Inflammatory macrophage treated with lipopolysaccharide for 1 hour (primary cell): ENCODE results near the gene NDUFS7.
"Not testable (repeated sequence)": the region's sequence is repeated elsewhere in the genome, so short reads cannot be mapped to it uniquely, and the experiment has no call there.

Experiments
- DNase-seq, 2 donors: peaks; one replicate each; pipeline ENCODE4 v3.0.0-alpha.2; 2020 to 2022

The NDUFS7 gene

GRCh38 chr19:1418951-1419738 is 35.4 kb downstream of the NDUFS7 start:
- DNase-seq, result no peak

GRCh38 chr19:1420085-1420484 is 36.4 kb downstream of the NDUFS7 start:
- not testable (repeated sequence) for DNase-seq

GRCh38 chr19:1420590-1420989 is 36.9 kb downstream of the NDUFS7 start:
- DNase-seq, result no peak

- no peak for DNase-seq
Observed at GRCh38 chr19:1421218-1421957, 37.7 kb downstream of the NDUFS7 start.

- no peak for DNase-seq
Observed at GRCh38 chr19:1421958-1422305, 38.2 kb downstream of the NDUFS7 start.

- DNase-seq, result no peak
Observed at GRCh38 chr19:1422360-1422759, 38.7 kb downstream of the NDUFS7 start.

GRCh38 chr19:1422943-1423342 is 39.2 kb downstream of the NDUFS7 start:
- no peak for DNase-seq

- no peak for DNase-seq
Observed at GRCh38 chr19:1423436-1424191, 39.9 kb downstream of the NDUFS7 start.

- DNase-seq, result no peak
Observed at GRCh38 chr19:1424192-1424955, 40.7 kb downstream of the NDUFS7 start.

- no peak for DNase-seq
Observed at GRCh38 chr19:1425102-1425837, 41.6 kb downstream of the NDUFS7 start.

GRCh38 chr19:1425902-1426301 is 42.2 kb downstream of the NDUFS7 start:
- DNase-seq, result no peak

GRCh38 chr19:1426736-1427135 is 43.0 kb downstream of the NDUFS7 start:
- no peak for DNase-seq

- no peak for DNase-seq
Observed at GRCh38 chr19:1427221-1427920, 43.7 kb downstream of the NDUFS7 start.

GRCh38 chr19:1428738-1429391 is 45.2 kb downstream of the NDUFS7 start:
- no peak for DNase-seq

- DNase-seq, result no peak
Observed at GRCh38 chr19:1429750-1430149, 46.0 kb downstream of the NDUFS7 start.

GRCh38 chr19:1430246-1430645 is 46.5 kb downstream of the NDUFS7 start:
- DNase-seq, result no peak

- no peak for DNase-seq
Observed at GRCh38 chr19:1431759-1432506, 48.2 kb downstream of the NDUFS7 start.

GRCh38 chr19:1432507-1432887 is 48.8 kb downstream of the NDUFS7 start:
- DNase-seq, result no peak

- no peak for DNase-seq
Observed at GRCh38 chr19:1433119-1434039, 49.7 kb downstream of the NDUFS7 start.
